ENCODE measurements around the gene SLC25A10.
"Not testable (repeated sequence)": the region's sequence is repeated elsewhere in the genome, so short reads cannot be mapped to it uniquely, and the experiment has no call there.

The SLC25A10 gene

GRCh38 chr17:81719410-81720266, 7.6 kb downstream of the SLC25A10 start:
- in situ Hi-C loops (cut with MboI; ENCODE audit: low sequenced_read_pairs): no loop called here

- in situ Hi-C loops (cut with MboI; ENCODE audit: low sequenced_read_pairs): no loop called here
Measured at GRCh38 chr17:81720267-81721071, 8.4 kb downstream of the SLC25A10 start.

GRCh38 chr17:81722184-81723120, 10.4 kb downstream of the SLC25A10 start:
- in situ Hi-C loops (cut with MboI; ENCODE audit: low sequenced_read_pairs): no loop called here

- in situ Hi-C loops (cut with MboI; ENCODE audit: low sequenced_read_pairs): no loop called here
Measured at GRCh38 chr17:81723651-81724209, 11.6 kb downstream of the SLC25A10 start.

GRCh38 chr17:81725439-81725838, 13.4 kb downstream of the SLC25A10 start:
- in situ Hi-C loops (cut with MboI; ENCODE audit: low sequenced_read_pairs): no loop called here

DNA sequence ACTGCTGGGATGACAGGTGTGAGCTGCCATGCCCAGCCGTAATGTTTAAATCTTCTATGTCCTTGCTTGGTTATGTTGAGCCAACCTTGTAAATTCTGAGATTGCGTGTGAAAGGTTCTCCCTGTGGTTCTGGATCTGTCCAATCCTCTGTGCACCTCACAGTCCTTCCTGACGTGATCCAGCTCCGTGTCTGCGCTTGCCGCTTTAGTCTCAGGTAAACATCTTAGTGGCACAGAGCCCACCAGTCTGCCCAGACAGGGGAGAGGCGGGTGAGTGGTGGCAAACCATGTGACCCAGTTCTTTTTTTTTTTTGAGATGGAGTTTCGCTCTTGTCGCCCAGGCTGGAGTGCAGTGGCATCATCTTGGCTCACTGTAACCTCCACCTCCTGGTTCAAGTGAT, 13.9 kb downstream of the SLC25A10 start:
- in situ Hi-C loops (cut with MboI; ENCODE audit: low sequenced_read_pairs): no loop called here

- in situ Hi-C loops (cut with MboI; ENCODE audit: low sequenced_read_pairs): no loop called here
Measured at GRCh38 chr17:81727324-81728031, 15.4 kb downstream of the SLC25A10 start.

DNA sequence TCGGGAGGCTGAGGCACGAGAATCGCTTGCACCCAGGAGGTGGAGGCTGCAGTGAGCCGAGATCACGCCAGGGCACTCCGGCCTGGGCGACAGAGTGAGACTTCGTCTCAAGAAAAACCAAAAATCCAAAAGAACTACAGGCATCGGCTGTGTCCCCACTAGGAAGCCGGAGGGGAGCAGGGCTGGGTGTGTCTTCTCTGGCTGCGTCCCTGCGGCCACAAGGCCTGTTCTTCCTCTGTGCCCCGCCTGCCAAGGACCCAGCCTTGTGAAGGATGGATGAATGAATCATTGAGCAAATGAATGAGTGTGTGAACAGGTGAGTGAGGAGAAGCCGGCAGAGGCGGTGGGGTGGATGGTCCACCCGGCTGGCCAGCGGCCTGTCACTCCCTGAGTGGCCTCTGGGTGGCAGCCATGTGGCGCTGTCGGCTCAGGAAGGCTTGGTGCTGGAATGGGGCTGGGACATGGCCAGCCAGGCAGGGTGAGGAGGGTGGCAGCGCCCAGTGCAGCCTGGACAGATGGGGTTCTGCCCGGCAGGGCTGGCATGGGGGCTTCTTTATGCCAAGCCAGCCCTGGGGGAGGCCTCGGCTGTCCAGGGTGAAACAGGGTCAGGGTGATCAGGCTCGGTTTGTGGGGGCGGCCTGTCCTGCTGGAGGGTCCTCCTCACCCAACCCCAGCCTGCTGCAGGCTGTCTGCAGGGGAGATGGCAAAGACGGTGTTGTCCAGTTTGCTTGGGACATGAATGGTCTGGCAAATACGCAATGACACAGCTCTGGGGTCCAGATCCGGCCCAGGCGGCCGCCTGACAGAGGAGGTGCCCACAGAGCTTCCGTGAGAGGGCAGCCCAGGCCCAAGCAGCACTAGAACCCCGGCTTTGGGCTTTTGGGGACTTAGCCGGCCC, 21.7 kb downstream of the SLC25A10 start:
- in situ Hi-C loops (cut with MboI; ENCODE audit: low sequenced_read_pairs): no loop called here

- in situ Hi-C loops (cut with MboI; ENCODE audit: low sequenced_read_pairs): no loop called here
Measured at GRCh38 chr17:81734405-81735263, 22.6 kb downstream of the SLC25A10 start.

DNA sequence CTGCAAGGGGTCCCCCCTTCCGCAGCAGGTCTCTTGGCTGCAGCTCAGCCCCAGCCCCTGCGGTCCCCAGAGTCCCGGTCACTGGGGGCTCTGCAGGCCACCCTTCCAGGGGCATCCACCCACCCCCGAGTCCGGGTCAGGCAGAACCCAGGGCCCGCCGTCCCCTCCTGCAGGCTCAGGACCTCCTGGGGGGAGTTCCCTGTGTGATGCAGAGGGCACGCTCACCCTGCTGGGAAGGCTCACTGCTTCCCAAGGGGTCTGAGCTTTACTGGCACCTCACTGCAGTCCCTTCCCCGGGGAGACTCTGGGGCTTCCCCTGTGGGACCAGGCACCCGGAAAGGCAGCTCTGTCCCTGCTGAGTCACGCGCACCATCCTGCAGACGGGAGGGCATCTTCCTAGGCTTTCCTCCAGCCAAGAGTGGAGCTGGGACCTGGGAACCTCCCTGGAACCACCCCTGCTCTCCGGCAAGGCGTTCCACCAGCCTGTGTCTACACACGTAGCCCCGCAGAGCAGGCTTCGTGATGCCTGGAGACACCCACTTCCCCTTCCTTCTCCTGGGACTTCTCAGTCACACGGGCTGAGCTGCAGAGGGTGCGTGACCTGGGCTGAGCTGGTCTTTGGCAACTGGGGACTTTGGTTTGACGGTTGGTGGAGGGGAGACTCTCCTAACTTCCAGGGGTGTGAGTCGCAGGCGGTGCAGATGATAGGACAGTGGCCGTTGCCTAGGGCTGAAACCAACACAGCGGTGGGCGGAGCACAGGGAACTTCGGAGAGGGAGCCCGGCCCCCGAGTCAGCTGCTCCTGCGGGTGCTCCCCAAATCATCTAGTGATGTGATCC, 23.4 kb downstream of the SLC25A10 start:
- in situ Hi-C loops (cut with MboI; ENCODE audit: low sequenced_read_pairs): no loop called here

DNA sequence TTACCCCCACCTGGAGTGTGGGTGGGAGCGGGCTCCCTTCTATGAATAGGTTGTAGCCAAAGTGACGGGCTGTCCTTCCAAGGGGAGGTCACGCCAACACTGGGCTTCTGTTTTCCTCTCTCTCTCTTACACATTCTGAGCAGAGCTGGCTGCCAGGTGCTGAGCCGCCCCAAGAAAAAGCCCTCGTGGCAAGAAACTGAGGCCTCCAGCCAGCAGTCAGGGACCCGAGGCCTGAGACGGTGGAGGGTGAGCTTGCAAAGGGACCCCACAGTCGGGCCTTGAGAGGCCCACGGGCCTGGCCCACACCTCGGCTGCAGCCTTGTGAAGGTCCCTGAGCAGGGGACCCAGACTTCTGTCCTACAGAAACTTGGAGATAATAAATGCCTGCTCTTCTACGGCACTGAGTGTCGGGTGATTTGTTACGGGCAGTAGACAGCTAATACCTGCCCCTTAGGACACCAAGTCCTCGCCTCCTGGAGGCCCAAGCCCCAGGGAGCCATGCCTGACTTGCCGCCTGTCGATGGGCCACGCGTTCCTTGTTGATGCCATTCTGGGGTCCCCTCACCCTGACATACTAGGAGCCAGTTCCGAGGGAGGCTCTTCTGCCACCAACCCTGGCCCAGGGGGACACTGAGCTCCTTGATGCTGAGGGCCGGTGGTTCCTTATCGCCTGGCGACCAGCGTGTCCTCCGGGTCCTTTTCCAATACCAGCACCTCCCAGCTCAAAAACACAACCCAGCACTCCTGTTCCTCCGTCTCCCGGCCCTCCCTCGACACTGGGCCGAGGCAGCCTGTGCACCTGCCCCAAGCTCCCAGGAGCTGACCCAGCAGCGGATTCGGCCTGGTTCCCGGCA, 26.1 kb downstream of the SLC25A10 start:
- in situ Hi-C loops (cut with MboI; ENCODE audit: low sequenced_read_pairs): no loop called here

GRCh38 chr17:81738801-81739393, 26.8 kb downstream of the SLC25A10 start:
- in situ Hi-C loops (cut with MboI; ENCODE audit: low sequenced_read_pairs): no loop called here

- in situ Hi-C loops (cut with MboI; ENCODE audit: low sequenced_read_pairs): not testable (repeated sequence)
Measured at GRCh38 chr17:81739593-81739992, 27.5 kb downstream of the SLC25A10 start.

DNA sequence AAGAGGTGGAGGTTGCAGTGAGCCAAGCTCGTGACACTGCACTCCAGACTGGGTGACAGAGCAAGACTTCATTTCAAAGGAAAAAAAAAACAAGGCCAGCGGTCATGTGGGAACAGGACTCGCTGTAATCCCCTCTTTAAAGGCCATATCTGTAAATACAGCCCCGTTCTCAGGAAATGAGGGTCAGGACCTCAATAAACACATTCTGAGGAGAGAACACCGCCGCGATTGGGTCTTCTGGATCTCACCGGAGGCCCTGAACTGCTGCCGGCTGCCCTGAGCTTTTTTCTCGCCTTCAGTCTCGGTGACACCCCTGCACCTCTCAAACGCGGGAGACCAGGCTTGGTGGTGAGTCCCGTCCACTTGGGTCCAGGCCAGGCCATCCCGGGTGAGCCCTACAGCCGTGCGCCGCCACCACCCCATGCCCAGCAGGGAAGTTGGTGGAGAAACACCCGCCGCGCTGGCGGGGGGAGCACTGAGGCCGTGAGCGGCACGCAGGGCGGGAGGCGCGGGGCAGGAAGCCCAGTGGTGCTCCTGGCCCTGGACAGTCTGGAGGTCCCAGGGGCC, 28.4 kb downstream of the SLC25A10 start:
- in situ Hi-C loops (cut with MboI; ENCODE audit: low sequenced_read_pairs): no loop called here

DNA sequence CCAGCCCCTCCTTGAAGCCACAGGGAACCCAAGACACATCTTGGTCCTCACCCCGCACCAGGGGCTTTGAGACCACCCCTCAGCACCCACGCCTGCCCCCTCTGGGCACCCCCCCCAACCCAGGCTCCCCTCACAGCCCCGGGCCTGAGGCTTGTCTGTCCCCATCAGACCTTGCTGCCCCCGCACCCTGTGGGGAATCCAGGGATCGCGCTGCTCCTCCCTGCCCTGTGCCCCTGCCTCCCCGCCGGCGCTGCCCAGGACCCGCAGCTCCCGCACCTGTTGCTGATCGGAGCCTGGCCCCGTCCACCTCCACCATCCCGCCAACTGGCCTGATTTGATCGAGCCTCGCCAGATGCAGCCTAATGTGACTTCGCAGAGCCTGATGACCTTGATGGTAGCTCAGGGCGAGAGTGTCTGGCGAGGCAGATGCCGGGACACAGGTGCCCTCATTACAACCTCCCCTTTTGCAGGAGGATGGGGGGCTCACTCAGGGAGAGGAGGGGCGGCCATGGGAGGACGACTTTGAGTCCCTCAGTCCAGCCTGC, 29.0 kb downstream of the SLC25A10 start:
- in situ Hi-C loops (cut with MboI; ENCODE audit: low sequenced_read_pairs): no loop called here
